ENCODE results near the gene RNF224. TPM values are rescaled to one million over a fixed set of nuclear protein-coding genes. Genes with fewer than 3 reads are reported as not detected.

The RNF224 gene
- total and polyA plus RNA-seq, 10 of the 15 experiments (the other 5 are each of a cell fraction or from before 2014, with no cell fraction given) = not detected

- TF ChIP-seq, protein P1, sequence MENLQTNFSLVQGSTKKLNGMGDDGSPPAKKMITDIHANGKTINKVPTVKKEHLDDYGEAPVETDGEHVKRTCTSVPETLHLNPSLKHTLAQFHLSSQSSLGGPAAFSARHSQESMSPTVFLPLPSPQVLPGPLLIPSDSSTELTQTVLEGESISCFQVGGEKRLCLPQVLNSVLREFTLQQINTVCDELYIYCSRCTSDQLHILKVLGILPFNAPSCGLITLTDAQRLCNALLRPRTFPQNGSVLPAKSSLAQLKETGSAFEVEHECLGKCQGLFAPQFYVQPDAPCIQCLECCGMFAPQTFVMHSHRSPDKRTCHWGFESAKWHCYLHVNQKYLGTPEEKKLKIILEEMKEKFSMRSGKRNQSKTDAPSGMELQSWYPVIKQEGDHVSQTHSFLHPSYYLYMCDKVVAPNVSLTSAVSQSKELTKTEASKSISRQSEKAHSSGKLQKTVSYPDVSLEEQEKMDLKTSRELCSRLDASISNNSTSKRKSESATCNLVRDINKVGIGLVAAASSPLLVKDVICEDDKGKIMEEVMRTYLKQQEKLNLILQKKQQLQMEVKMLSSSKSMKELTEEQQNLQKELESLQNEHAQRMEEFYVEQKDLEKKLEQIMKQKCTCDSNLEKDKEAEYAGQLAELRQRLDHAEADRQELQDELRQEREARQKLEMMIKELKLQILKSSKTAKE (IDR thresholded peaks at IDR 0.05; ENCODE audit: low read depth, poor library complexity, severe bottlenecking) = no peak
These were observed 32.4 kb upstream of the RNF224 start (continued) for GRCh38 chr9:137194909-137195308.

DNA sequence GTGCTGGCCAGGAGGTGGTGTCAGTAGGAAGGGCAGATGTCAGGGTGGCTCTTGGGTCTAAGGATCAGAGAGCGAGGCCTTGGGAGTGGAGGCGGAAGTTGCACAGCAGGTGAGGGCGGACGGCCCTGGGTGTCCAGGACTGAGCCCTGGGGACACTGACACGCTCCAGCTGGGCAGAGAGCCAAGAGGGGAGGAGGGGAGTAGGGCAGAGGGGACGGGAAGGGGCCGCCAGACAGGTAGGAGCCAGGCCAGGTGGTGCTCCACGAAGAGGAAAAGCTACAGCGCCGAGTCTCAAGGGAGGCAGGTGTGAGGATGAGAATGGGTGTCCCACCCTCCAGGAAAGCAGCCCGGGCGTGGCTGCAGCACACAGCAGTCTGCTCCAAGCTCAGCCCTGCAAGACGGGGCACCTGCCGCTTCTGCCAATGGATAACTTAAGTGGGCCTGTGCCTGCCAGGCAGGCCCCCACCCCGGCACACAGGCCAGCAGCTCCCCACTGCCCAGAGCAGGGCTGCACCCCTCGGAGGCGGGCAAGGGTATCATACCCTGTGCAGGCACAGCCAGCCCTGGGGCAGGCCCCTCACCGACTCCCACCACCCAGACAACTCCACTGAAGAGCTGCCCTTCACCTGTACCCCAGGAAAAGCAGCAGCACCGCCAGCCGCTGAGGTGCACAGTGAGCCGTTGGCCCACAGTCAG lies 31.6 kb upstream of the RNF224 start:
- TF ChIP-seq BACH1 (IDR thresholded peaks at IDR 0.05; ENCODE audit: borderline replicate concordance) = no peak
- no peak for TF ChIP-seq MEF2B (IDR thresholded peaks at IDR 0.05; ENCODE audit: partially characterized antibody, poor library complexity, severe bottlenecking)
- TF ChIP-seq KAT2A (conservative IDR thresholded peaks at IDR 0.05; ENCODE audit: control insufficient read depth, low read depth, low read length) = no peak
- TF ChIP-seq MLLT1 (IDR thresholded peaks at IDR 0.05) = no peak
- no peak for ATAC-seq
- no peaks in the 10 kb centered on the region for H4K20me1 ChIP-seq (ENCODE audit: control insufficient read depth, insufficient read depth)
- in situ Hi-C loops (cut with MboI) = no loop called here
- no peak for FAIRE-seq
- no peaks in the 10 kb centered on the region for H3K9me3 ChIP-seq (replicated peaks; ENCODE audit: control insufficient read depth, insufficient read depth, low read length)
- RAD21 ChIA-PET (ENCODE audit: unreplicated experiment) = interaction anchor here (1.4 kb wide), 1 partner anchor 7 kb away, joined by 3 read pairs; the partner anchor contains the start of genes ANAPC2 and SSNA1
- H3K27ac ChIP-seq (ENCODE audit: control insufficient read depth, insufficient read depth) = no peak overlapping the region
- POLR2A ChIA-PET = interaction anchor here (0.7 kb wide), 1 partner anchor 44 kb away, joined by 3 read pairs; no protein-coding TSS in a partner anchor
- H3K4me3 ChIP-seq = no peak overlapping the region
- CTCF ChIA-PET = interaction anchor here (0.6 to 1.1 kb wide), 2 partner anchors 66 to 166 kb away, joined by 3 to 5 read pairs; no protein-coding TSS in a partner anchor
- H3K4me2 ChIP-seq (ENCODE audit: control insufficient read depth, insufficient read depth) = no peak overlapping the region
- 93% methylated on average over 20 of the region's 21 CpGs for WGBS (ENCODE audit: insufficient coverage, insufficient replicate concordance, low lambda C conversion rate, missing lambda C conversion rate)
- SMC1A ChIA-PET (ENCODE audit: uncharacterized antibody, unreplicated experiment) = no interaction called here
- H3K4me1 ChIP-seq (ENCODE audit: control insufficient read depth, insufficient read depth, low read length) = peaks cover 5% of the 10 kb centered on the region
- no peak for DNase-seq (ENCODE audit: low read depth, low spot score)
- no peaks in the 10 kb centered on the region; the same call in 1 of the 2 replicates for H3K79me2 ChIP-seq (ENCODE audit: control insufficient read depth, insufficient read depth, low read length)
- intact Hi-C loops (cut with micrococcal nuclease; ENCODE audit: unreplicated experiment) = no loop called here
- no peaks in the 10 kb centered on the region for H3K27me3 ChIP-seq (replicated peaks in 1 of 2; ENCODE audit: control insufficient read depth in 2 of 2, insufficient read depth in 2 of 2, low read length in 1 of 2)
- H2AFZ ChIP-seq (ENCODE audit: control insufficient read depth, low read depth, low read length) = no peak overlapping the region
- BruUV-seq (replicated peaks) = no TSS peak
- H3K9ac ChIP-seq (ENCODE audit: control insufficient read depth, insufficient read depth, low read length) = no peak overlapping the region
- H3K36me3 ChIP-seq (ENCODE audit: control insufficient read depth in 2 of 2, insufficient read depth in 2 of 2, low read length in 1 of 2) = peaks cover 0 to 5% of the 10 kb centered on the region in 2 experiments; a peak in 2 of 4 replicates

Data from GM12878 (cell line).